ENCODE measurements around the gene HRCT1. TPM values are rescaled to one million over a fixed set of nuclear protein-coding genes. Genes with fewer than 3 reads are reported as not detected.
"Not testable (repeated sequence)": the region's sequence is repeated elsewhere in the genome, so short reads cannot be mapped to it uniquely, and the experiment has no call there.

HRCT1 gene
- total RNA-seq, 2 experiments from 2014 or later: not detected

GRCh38 chr9:35930989-35931388 lies 25.0 kb downstream of the HRCT1 start:
- POLR2A ChIA-PET: no interaction called here
- CTCF ChIA-PET: no interaction called here
- Mint-ChIP-seq H3K27me3 (no peaks in the 10 kb centered on the region), H3K9me3 (no peaks in the 10 kb centered on the region), H3K4me3 (no peak overlapping the region), H3K36me3 (ENCODE audit: low read depth) (no peaks in the 10 kb centered on the region), H3K4me1 (peaks cover 12% of the 10 kb centered on the region), H3K27ac (no peak overlapping the region)
- no peak for DNase-seq

- Mint-ChIP-seq H3K4me3 (no peak overlapping the region), H3K9me3 (peaks cover 4% of the 10 kb centered on the region), H3K4me1 (peaks cover 12% of the 10 kb centered on the region), H3K27ac (no peak overlapping the region), H3K36me3 (ENCODE audit: low read depth) (no peaks in the 10 kb centered on the region), H3K27me3 (no peaks in the 10 kb centered on the region)
- CTCF ChIA-PET: interaction anchor here (0.6 to 1.4 kb wide), 3 partner anchors 12 to 259 kb away, joined by 3 to 5 read pairs (median 4); no protein-coding TSS in a partner anchor
- DNase-seq: no peak
- POLR2A ChIA-PET: no interaction called here
Measured at GRCh38 chr9:35932735-35933134, 26.7 kb downstream of the HRCT1 start.

GRCh38 chr9:35933550-35934067 lies 27.6 kb downstream of the HRCT1 start:
- no peak overlapping the region for H3K4me3 Mint-ChIP-seq
- CTCF ChIA-PET: interaction anchor here (1.2 kb wide), 1 partner anchor 30 kb away, joined by 3 read pairs; no protein-coding TSS in a partner anchor
- H3K9me3 Mint-ChIP-seq: peaks cover 4% of the 10 kb centered on the region
- H3K27ac Mint-ChIP-seq: no peak overlapping the region
- peaks cover 12% of the 10 kb centered on the region for H3K4me1 Mint-ChIP-seq
- no peaks in the 10 kb centered on the region for H3K36me3 Mint-ChIP-seq (ENCODE audit: low read depth)
- no peak for DNase-seq
- POLR2A ChIA-PET: no interaction called here
- H3K27me3 Mint-ChIP-seq: no peaks in the 10 kb centered on the region

GRCh38 chr9:35934069-35934468 lies 28.1 kb downstream of the HRCT1 start:
- H3K9me3 Mint-ChIP-seq; POLR2A ChIA-PET; DNase-seq; H3K27ac Mint-ChIP-seq; H3K4me3 Mint-ChIP-seq; H3K36me3 Mint-ChIP-seq (ENCODE audit: low read depth); H3K27me3 Mint-ChIP-seq: not testable (repeated sequence)
- CTCF ChIA-PET: interaction anchor here (1.2 kb wide), 1 partner anchor 30 kb away, joined by 3 read pairs; no protein-coding TSS in a partner anchor
- peaks cover 13% of the 10 kb centered on the region for H3K4me1 Mint-ChIP-seq

- CTCF ChIA-PET: no interaction called here
- H3K27ac Mint-ChIP-seq: no peak overlapping the region
- H3K4me1 Mint-ChIP-seq: peaks cover 21% of the 10 kb centered on the region
- no peak for DNase-seq
- H3K27me3 Mint-ChIP-seq: no peaks in the 10 kb centered on the region
- no peak overlapping the region for H3K4me3 Mint-ChIP-seq
- no peaks in the 10 kb centered on the region for H3K36me3 Mint-ChIP-seq (ENCODE audit: low read depth)
- POLR2A ChIA-PET: no interaction called here
- H3K9me3 Mint-ChIP-seq: peaks cover 4% of the 10 kb centered on the region
Measured at GRCh38 chr9:35935261-35935660, 29.3 kb downstream of the HRCT1 start.

DNA sequence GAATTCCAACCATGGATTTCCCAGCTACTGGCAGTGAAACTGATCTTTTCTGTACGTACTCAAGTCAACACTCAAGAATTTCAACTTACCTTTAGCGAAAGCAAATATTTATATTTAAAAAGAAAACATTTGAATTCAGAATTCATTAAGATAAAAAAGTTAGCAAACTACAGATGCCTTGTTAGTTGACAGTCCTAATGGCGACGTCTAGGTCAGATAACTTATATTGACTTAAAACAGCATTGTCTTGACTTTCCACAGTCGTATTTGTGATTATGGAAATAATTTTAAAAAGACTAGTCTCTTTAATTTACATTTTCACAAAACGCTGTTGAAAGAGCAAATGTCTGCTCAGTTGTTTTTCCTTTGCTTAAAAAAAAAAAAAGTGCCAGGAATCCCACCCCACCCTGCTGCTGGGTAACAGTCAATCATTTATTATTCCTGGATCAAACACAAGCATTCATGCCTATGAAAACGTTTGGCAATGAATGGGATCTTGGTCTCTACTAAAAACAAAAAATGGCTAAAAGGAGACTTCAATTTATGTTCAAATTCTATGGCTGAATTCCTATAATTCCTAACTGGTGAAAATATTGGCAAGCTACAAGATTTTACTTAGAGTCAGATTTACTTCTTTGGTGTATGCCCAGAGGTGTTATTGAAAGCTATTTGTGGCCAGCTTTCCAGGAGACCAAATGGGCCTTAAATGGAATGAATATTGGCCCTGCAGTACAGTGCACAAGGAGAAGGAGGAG lies 29.9 kb downstream of the HRCT1 start:
- DNase-seq: no peak
- Mint-ChIP-seq H3K9me3 (peaks cover 4% of the 10 kb centered on the region), H3K4me1 (peaks cover 28% of the 10 kb centered on the region), H3K27ac (no peak overlapping the region), H3K36me3 (ENCODE audit: low read depth) (no peaks in the 10 kb centered on the region), H3K27me3 (no peaks in the 10 kb centered on the region), H3K4me3 (no peak overlapping the region)
- POLR2A ChIA-PET: no interaction called here
- CTCF ChIA-PET: interaction anchor here (0.7 kb wide), 1 partner anchor 580 kb away, joined by 3 read pairs; no protein-coding TSS in a partner anchor

- CTCF ChIA-PET: no interaction called here
- Mint-ChIP-seq H3K9me3 (peaks cover 4% of the 10 kb centered on the region), H3K27me3 (no peaks in the 10 kb centered on the region), H3K36me3 (ENCODE audit: low read depth) (no peaks in the 10 kb centered on the region), H3K4me1 (peaks cover 34% of the 10 kb centered on the region), H3K4me3 (no peak overlapping the region), H3K27ac (no peak overlapping the region)
- POLR2A ChIA-PET: no interaction called here
- no peak for DNase-seq
Measured at GRCh38 chr9:35937227-35937626, 31.2 kb downstream of the HRCT1 start.

DNA sequence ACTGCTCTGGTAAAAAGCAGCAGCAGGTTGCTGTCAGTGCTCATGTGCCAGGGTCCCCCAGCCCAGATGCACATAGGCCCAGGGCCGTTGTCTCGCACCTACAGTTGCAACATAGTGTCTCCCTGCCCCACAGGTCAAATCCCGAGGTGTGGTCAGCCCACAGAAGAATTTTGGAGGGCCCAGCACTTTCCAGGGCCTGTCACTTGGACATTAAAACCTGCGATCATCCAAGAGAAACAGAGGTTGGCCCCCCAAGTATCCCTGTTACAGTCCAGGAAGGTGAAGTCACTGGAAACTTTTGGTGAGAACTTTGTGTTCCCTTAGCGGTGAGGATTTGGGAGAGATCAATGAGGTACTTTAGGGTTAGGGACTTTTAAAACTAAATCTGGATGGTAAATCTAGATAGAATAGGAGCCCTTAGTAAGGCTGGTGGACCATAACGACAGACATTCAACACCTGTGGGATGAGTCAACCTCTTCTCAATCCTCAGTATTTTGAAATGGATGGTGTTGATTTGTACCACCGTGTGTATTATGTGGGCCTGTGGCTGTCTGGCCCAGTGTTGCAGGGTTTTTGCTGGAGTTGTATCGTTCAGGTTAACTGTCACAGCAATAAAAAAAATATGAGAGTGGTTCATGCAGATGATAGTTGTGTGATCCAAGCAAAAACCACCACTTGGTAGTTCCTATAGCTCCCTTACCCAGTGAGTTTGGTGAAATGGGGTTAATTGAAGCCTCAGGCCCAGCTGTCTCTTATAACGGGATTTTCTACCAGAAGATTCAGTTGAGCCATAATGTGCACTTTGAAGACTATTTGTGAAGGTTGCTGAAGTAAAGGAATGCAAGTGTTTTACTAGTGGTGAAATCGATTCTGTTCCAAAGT lies 32.7 kb downstream of the HRCT1 start:
- peaks cover 23% of the 10 kb centered on the region for H3K4me1 Mint-ChIP-seq
- H3K27me3 Mint-ChIP-seq: no peaks in the 10 kb centered on the region
- H3K9me3 Mint-ChIP-seq: peaks cover 4% of the 10 kb centered on the region
- no peaks in the 10 kb centered on the region for H3K36me3 Mint-ChIP-seq (ENCODE audit: low read depth)
- POLR2A ChIA-PET: no interaction called here
- CTCF ChIA-PET: interaction anchor here (0.7 kb wide), 1 partner anchor 38 kb away, joined by 3 read pairs; no protein-coding TSS in a partner anchor
- DNase-seq: no peak
- no peak overlapping the region for H3K27ac Mint-ChIP-seq
- H3K4me3 Mint-ChIP-seq: no peak overlapping the region

GRCh38 chr9:35939679-35940250 lies 33.8 kb downstream of the HRCT1 start:
- peaks cover 4% of the 10 kb centered on the region for H3K9me3 Mint-ChIP-seq
- POLR2A ChIA-PET: interaction anchor here (1.0 kb wide), 1 partner anchor 15 kb away, joined by 3 read pairs; no protein-coding TSS in a partner anchor
- H3K27me3 Mint-ChIP-seq: no peaks in the 10 kb centered on the region
- no peak overlapping the region for H3K27ac Mint-ChIP-seq
- H3K4me1 Mint-ChIP-seq: peaks cover 22% of the 10 kb centered on the region
- H3K36me3 Mint-ChIP-seq (ENCODE audit: low read depth): no peaks in the 10 kb centered on the region
- no peak overlapping the region for H3K4me3 Mint-ChIP-seq
- no peak for DNase-seq
- CTCF ChIA-PET: interaction anchor here (0.7 to 2.2 kb wide), 3 partner anchors 18 to 84 kb away, joined by 3 to 9 read pairs (median 5); partner anchors contain the start of gene OR2S2

DNA sequence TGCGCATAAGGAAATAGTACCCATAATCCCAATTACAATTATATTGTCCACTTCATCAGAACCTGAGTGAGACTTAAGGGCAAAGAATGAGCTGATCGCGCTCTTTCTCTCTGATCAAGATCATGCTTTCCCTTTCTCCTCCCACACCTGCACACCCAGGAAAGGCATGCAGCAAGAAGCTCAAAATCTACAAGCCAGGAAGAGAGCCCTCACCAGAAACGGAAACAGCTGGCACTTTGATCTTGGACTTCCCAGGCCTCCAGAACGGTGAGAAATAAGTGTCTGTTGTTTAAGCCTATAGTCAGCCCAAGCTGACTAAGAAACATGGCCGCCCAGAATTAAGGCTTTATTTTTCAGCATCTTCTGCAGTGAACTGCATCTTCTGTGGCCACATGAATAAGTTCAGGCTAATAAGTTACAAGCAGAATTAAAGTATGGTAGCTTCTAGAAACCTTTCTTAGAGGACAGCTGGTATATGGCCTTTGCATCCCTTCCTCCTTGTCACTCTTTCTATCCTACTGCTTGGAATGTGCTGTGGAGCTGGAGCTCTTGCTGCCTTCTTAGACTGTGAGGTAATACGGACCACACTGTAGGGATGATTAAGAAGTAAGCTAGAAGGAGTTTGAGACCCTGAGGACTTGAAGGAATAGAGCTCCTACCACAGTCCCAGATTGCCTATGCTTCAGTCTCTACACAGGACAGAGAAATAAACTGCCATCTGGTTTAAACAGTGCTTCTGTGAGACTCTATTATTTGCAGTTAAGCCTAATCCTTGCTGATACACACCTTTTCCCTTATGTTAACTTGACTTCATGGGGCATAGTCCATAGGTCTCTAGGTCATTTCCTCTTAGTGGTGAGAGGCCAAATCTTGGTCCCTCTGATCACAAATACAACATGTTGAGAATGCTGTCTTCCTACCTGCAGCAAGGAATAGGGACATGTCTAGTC lies 34.7 kb downstream of the HRCT1 start:
- no peaks in the 10 kb centered on the region for H3K36me3 Mint-ChIP-seq (ENCODE audit: low read depth)
- H3K4me3 Mint-ChIP-seq: no peak overlapping the region
- H3K9me3 Mint-ChIP-seq: peaks cover 4% of the 10 kb centered on the region
- no peaks in the 10 kb centered on the region for H3K27me3 Mint-ChIP-seq
- ChIA-PET CTCF (interaction anchor here (0.5 to 2.2 kb wide), 8 partner anchors 8 to 1624 kb away, joined by 3 to 11 read pairs (median 4); partner anchors contain the start of gene OR2S2), POLR2A (interaction anchor here (1.0 to 1.3 kb wide), 2 partner anchors 14 to 250 kb away, joined by 3 read pairs; partner anchors contain the start of gene CLTA)
- peaks cover 24% of the 10 kb centered on the region for H3K4me1 Mint-ChIP-seq
- peak overlapping the region; percentile 13 for H3K27ac Mint-ChIP-seq
- DNase-seq: no peak

- Mint-ChIP-seq H3K27me3 (no peaks in the 10 kb centered on the region), H3K4me3 (no peak overlapping the region), H3K9me3 (peaks cover 2% of the 10 kb centered on the region), H3K27ac (no peak overlapping the region), H3K36me3 (ENCODE audit: low read depth) (no peaks in the 10 kb centered on the region), H3K4me1 (peaks cover 26% of the 10 kb centered on the region)
- ChIA-PET POLR2A (no interaction called here), CTCF (interaction anchor here (0.7 to 2.2 kb wide), 4 partner anchors 10 to 40 kb away, joined by 3 to 11 read pairs (median 4); no protein-coding TSS in a partner anchor)
- DNase-seq: no peak
Measured at GRCh38 chr9:35942286-35942685, 36.3 kb downstream of the HRCT1 start.

- no peaks in the 10 kb centered on the region for H3K27me3 Mint-ChIP-seq
- peaks cover 29% of the 10 kb centered on the region for H3K4me1 Mint-ChIP-seq
- ChIA-PET CTCF (interaction anchor here (0.5 to 4.1 kb wide), 10 partner anchors 11 to 673 kb away, joined by 3 to 56 read pairs (median 4); partner anchors contain the start of gene HRCT1), POLR2A (interaction anchor here (1.3 kb wide), 1 partner anchor 77 kb away, joined by 3 read pairs; no protein-coding TSS in a partner anchor)
- no peak overlapping the region for H3K27ac Mint-ChIP-seq
- no peaks in the 10 kb centered on the region for H3K9me3 Mint-ChIP-seq
- DNase-seq: no peak
- H3K36me3 Mint-ChIP-seq (ENCODE audit: low read depth): no peaks in the 10 kb centered on the region
- no peak overlapping the region for H3K4me3 Mint-ChIP-seq
Measured at GRCh38 chr9:35944173-35944572, 38.2 kb downstream of the HRCT1 start.
